Measurements from ENCODE around the gene NAB2. TPM values are rescaled to one million over a fixed set of nuclear protein-coding genes. Genes with fewer than 3 reads are reported as not detected.

The NAB2 gene
- total and polyA plus RNA-seq, 10 of the 15 experiments (the other 5 are each of a cell fraction or from before 2014, with no cell fraction given): 0.35 to 35.2 (median 15.3) TPM

DNA sequence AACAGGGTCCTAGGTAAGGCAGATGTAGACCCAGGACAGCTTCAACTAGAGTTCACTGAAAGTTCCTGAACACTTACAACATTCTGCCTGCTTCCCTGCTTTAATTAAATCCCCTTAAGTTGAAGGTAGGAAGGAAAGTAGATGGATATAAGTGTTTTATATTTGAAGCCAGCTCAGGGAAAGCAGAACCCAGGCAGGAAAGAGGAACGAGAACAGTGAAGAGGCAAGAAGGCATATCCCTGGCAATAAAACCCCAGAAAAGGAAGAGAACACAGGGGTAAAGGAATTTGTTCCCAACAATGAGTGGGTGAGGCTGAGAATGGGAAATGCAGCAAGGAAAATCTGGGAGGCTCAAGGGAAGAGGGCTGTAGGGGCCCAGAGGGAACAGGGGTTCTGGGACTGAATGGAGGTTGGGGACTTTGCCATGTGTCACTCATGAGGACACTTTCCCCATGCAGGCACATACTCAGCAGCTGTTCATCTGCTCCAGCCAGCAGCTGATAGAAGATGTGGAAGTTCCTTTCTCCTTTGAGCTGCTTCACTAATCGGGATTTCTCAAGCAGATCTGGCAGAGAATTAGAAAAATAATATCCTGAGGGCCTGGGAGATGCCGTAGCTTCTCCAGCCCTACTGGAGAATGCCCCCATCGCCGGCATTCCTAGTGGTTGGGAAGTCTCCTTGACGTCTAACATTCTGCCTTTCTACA lies 42.7 kb upstream of the NAB2 start:
- ChIA-PET POLR2A (interaction anchor here (0.7 to 1.4 kb wide), 2 partner anchors 13 to 289 kb away, joined by 3 to 4 read pairs; no protein-coding TSS in a partner anchor), SMC1A (ENCODE audit: uncharacterized antibody, unreplicated experiment) (interaction anchor here (0.7 to 1.4 kb wide), 4 partner anchors 11 to 75 kb away, joined by 3 read pairs; no protein-coding TSS in a partner anchor), CTCF (interaction anchor here (0.9 to 1.1 kb wide), 2 partner anchors 16 to 129 kb away, joined by 4 read pairs; no protein-coding TSS in a partner anchor), RAD21 (ENCODE audit: unreplicated experiment) (no interaction called here)
- Histone ChIP-seq H3K4me2 (ENCODE audit: control insufficient read depth, insufficient read depth) (no peak overlapping the region), H3K27me3 (replicated peaks in 1 of 2; ENCODE audit: control insufficient read depth in 2 of 2, insufficient read depth in 2 of 2, low read length in 1 of 2) (no peaks in the 10 kb centered on the region; a peak in 1 of 4 replicates), H3K4me1 (ENCODE audit: control insufficient read depth, insufficient read depth, low read length) (peaks cover 15% of the 10 kb centered on the region), H3K9ac (ENCODE audit: control insufficient read depth, insufficient read depth, low read length) (no peak overlapping the region), H3K4me3 (no peak overlapping the region), H3K27ac (ENCODE audit: control insufficient read depth, insufficient read depth) (no peak overlapping the region), H4K20me1 (ENCODE audit: control insufficient read depth, insufficient read depth) (no peaks in the 10 kb centered on the region), H2AFZ (ENCODE audit: control insufficient read depth, low read depth, low read length) (no peak overlapping the region), H3K9me3 (replicated peaks; ENCODE audit: control insufficient read depth, insufficient read depth, low read length) (no peaks in the 10 kb centered on the region; the same call in 2 of the 3 replicates), H3K36me3 (ENCODE audit: control insufficient read depth in 2 of 2, insufficient read depth in 2 of 2, low read length in 1 of 2) (no peaks in the 10 kb centered on the region), H3K79me2 (ENCODE audit: control insufficient read depth, insufficient read depth, low read length) (no peaks in the 10 kb centered on the region)
- BruUV-seq (replicated peaks): no TSS peak
- no peak for ATAC-seq
- DNase-seq (ENCODE audit: low read depth, low spot score): no peak
- WGBS (ENCODE audit: insufficient coverage, insufficient replicate concordance, low lambda C conversion rate, missing lambda C conversion rate): 46% methylated on average over 6 of the region's 6 CpGs
- FAIRE-seq: no peak
- in situ Hi-C loops (cut with MboI) (no loop called here), intact Hi-C loops (cut with micrococcal nuclease; ENCODE audit: unreplicated experiment) (no loop called here)
- TF ChIP-seq POLR2AphosphoS2 (IDR thresholded peaks at IDR 0.05; ENCODE audit: low read depth, low read length): no peak
- TF ChIP-seq ZNF24 (IDR thresholded peaks at IDR 0.05): peak; percentile 41; the same call in 1 of the 2 replicates
- TF ChIP-seq KLF5 (IDR thresholded peaks at IDR 0.05; ENCODE audit: partially characterized antibody): no peak
- no peak for TF ChIP-seq RAD21 (IDR thresholded peaks at IDR 0.05; ENCODE audit: insufficient read depth, low read depth, low read length)
